ENCODE measurements around the gene CENPL.
"Not testable (repeated sequence)": the region's sequence is repeated elsewhere in the genome, so short reads cannot be mapped to it uniquely, and the experiment has no call there.

CENPL gene, protein sequence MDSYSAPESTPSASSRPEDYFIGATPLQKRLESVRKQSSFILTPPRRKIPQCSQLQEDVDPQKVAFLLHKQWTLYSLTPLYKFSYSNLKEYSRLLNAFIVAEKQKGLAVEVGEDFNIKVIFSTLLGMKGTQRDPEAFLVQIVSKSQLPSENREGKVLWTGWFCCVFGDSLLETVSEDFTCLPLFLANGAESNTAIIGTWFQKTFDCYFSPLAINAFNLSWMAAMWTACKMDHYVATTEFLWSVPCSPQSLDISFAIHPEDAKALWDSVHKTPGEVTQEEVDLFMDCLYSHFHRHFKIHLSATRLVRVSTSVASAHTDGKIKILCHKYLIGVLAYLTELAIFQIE

DNA sequence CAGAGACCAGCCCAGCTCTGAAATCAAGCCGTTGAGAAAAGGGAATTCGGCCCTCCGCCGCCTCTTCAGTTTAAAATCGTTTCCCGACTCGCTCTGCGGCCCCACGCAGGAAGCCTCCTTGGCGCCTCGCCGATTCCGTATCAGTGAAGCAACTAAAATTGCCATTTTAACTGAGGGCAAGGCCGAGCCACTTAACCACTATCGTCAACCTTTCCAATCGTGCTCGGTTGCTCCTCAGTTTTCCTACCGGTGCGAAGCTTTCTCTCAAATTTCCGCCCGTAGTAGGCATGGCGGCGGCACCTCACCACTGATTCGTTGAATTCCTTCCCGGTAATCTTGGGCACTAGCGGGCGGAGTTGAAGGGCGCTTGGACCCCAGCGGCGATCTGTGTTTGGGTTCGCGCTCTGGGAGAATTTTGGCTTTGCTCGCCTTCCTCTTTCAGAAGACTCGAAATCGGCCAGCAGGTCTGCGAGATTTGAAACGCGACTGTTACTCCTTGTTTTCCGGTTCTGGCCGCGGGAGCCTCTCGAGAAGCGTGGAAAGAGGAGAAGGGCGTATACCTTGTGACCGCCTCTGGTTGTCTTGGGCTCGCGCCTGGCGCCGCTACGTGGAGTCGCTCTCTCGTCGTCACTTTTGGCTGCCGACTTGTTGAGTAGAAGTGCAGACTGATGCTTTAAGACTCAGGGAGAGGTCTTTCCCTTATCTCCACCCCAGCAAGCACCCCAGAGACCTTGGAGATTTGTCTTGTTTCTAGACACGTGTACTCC is at the start of gene CENPL, which contains the start of gene DARS2:
CENPL (minus strand) TSS at position 569 of the 767 bp plus-strand sequence. CDS start 13,584 bp downstream, outside the sequence.
DARS2 (plus strand) TSS at position 359 of the 767 bp plus-strand sequence. CDS start 557 bp downstream, outside the sequence.
- DNase-seq, result peak; percentile 95

DNA sequence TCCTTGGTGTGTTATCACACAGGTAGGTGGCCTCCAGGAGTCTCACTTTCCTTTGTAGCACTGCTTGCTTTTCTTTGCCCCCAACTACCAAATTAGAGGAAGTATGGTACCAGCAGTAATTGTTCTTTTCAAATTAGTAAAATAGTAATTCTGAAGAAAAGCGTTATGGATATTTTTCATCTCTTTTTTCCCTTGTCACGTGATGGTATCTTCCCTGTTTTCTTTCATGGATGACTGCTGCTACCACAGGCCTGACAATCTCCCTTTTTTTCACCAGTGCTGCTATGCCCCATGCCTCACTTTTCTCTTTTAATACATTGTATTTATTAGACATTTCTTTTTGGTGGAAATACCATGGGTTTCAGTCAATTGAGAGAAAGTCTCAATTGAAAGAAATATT is 46.8 kb upstream of the CENPL start:
- DNase-seq, result no peak

DNA sequence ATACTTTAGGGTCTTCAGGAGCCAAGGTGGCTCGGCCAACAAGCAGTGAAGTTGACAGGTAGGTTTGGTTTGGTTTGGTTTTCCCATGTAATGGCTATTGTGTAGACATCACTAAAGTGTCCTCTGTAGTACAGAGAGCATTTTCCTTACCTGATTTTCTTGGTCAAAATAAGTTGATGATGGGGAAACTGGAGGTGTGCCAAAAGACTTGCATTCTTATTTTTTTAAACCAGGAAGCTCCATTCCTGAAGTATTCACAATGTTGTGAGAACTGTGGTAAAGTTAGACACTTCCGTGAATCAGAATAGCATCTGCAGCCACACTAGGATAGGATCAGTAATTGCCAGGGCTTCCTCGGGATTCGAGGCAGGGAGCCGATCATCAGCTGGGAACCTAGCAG is 46.4 kb upstream of the CENPL start:
- no peak for DNase-seq

DNA sequence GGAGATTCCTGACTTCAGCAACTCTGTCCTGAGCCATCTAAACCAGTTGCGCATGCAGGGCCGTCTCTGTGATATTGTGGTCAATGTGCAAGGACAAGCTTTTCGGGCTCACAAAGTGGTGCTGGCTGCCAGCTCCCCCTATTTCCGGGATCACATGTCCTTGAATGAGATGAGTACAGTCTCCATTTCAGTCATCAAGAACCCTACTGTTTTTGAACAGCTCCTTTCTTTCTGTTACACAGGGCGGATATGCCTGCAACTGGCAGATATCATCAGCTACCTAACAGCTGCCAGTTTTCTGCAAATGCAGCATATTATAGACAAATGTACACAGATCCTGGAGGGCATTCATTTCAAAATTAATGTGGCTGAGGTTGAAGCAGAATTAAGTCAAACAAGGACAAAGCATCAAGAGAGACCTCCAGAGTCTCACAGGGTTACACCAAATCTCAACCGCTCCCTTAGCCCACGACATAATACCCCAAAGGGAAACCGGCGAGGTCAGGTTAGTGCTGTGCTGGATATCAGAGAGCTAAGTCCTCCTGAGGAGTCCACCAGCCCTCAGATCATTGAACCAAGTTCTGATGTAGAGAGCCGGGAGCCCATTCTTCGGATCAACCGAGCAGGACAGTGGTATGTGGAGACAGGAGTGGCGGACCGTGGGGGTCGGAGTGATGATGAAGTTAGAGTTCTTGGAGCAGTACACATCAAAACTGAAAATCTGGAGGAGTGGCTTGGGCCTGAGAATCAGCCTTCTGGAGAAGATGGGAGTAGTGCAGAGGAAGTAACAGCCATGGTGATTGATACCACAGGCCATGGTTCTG is 45.8 kb upstream of the CENPL start:
- DNase-seq, result no peak

DNA sequence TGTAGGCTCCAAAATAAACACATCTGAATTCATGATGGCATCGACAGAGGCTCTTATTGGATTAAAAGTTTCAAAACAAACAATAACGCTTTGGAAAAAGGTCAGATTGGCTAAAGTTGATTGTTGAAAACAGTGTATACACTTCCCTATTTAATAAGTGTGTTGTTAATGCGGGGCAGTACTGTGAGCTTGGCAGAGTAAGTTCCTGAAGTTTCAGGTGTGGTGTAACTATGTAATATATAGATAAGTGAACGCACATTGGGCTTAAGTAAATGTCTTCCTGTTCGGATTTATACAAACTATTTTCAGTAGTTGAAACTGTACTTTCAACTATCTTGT is 44.3 kb upstream of the CENPL start:
- no peak for DNase-seq

DNA sequence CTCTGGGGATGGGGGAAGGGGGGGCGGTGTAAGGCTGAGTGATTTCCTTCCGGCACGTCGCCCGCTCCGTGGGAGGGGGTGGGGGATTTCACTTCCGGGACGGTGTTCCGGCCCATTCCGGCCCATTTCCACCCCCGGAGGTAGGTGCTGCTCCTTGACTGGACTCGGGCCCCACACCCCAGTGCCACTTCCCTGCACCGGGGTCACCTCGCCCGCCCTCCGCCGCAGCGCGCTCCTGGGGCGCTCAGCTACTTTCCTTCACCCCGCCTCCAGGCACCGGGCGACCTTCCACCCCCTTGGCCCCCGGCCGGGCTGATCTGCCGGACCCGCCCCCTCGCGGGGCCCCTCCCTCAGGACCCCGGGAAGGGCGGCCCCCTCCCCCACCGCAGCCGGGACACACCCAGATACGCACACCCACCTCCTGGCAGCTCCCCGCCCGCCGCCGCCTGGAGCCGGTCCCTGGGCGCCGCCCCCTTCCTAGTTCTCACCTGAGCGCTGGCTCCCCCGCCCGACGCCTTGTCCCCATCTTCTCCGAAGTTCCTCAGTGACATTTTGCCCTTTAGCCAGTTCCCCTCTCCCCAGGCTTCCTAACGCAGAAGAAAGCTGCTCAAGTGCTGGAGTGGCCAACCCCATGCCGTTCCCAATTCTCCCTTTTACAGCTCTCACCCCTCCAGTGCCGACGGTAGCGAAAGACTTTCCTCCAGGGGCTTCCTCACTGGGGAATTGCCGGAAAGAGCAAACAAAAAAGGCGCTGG is 43.8 kb upstream of the CENPL start, which contains the start of gene ZBTB37:
ZBTB37 (plus strand) TSS at position 115 of the 755 bp plus-strand sequence. CDS start 1,846 bp downstream, outside the sequence.
- DNase-seq, result peak; percentile 51

DNA sequence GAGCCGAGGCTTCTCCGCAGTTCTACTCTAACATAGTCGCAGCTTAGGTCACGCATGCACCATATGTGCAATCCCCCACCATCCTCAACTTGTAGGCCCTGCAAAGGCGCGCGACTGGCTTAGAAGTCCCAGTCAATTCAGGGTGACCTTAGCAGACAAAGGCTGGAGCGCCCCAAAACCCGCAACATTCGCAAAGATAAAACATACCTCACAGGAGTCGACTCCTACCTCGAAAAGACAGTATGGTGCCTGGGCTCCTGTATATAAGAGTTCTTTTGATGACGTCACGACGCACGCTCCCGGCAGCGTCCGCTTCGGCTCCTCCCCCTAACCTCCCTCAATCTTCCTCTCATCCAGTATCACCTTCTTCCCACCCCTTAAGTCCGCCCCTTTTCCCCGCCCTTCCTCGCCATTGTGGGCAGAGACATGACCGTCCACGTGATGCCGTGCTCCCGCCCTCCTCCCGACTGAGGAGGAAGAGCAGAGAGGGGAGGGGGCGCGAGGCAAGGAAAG is 43.1 kb upstream of the CENPL start, which contains the start of gene GAS5:
GAS5 (minus strand) TSS at position 237 of the 513 bp plus-strand sequence.
- peak; percentile 98 for DNase-seq

DNA sequence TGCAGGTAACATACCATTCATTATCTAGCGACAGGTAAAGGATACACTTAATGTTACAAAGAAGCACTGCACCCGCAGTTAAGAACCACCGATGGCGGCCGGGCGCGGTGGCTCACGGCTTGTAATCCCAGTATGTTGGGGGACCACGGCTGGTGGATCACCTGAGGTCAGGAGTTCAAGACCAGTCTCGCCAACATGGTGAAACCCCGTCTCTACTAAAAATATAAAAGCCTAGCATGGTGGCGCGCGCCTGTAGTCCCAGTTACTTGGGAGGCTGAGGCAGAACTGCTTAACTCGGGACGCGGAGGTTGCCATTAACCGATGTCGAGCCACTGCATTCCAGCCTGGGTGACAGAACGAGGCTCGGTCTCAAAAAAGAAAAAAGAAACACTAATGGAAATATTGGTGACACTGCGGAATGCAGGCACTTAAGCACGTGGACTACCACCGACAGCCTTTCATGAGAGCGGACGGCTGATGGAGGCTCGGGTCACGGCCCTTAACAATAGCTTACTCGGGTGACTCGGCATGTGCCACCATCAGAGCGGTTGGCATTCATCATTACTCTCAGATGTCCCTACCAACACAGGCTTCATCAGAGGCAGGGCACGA is 42.6 kb upstream of the CENPL start:
- no peak for DNase-seq

DNA sequence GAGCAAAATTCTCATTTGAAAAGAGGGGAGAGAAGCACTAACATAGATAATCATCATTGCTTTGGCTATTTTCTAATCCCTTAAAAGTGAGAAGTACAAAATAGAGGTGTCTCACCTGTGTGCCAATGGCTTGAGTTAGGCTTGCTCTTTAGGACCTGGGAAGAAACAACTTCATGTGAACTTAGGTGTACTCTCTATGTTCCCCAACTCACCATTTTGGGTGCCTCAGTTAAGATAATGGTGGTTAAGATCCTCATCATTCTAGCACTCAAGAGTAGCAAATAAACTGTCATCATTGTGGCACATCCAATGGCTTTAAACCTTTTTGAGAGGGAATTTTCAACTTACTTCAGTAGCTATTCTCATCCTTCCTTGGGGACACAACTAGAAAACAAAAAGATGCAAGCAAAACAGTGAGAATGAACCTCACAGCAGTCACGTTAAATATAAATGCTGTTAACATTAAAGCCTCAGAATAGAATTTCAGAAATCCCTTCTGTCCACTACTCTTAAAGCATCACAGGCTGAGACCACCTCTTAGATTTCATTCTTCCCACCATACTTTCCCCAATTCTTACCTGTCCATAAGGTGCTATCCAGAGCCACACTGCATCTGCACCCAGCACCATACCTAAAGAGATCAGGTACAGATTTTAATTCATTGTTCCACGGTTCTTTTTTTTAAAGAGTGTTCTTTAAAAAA is 41.9 kb upstream of the CENPL start:
- DNase-seq, result no peak

DNA sequence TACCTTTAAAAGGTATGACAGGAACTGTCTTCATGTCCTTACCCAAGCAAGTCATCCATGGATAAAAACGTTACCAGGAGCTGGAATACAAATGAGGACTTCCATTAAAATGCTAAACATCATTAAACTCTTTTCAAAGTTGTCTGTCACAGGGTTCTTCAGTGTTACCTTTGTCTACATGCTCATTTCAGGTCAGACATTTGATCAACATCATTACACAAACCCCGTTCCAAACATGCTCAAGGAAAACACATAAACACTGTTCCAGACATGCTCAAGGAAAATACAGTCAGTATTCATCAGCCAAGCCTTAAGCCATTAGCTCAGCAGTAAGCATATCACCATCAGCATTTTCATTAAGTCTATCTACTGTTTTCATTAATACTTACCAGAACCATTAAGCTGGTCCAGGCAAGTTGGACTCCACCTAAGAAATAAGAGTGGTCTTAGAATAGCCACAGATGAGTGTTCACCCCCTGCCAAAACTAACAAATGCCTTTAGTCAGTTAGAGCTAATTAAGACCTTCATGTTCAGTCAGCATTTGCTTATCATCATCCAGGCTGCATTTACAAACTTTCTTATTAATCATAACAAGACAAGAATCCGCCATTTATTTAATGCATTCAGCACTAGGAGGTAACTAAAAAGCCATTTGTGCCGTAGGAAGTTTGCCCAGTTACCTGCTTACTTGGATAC is 40.9 kb upstream of the CENPL start:
- no peak for DNase-seq

DNA sequence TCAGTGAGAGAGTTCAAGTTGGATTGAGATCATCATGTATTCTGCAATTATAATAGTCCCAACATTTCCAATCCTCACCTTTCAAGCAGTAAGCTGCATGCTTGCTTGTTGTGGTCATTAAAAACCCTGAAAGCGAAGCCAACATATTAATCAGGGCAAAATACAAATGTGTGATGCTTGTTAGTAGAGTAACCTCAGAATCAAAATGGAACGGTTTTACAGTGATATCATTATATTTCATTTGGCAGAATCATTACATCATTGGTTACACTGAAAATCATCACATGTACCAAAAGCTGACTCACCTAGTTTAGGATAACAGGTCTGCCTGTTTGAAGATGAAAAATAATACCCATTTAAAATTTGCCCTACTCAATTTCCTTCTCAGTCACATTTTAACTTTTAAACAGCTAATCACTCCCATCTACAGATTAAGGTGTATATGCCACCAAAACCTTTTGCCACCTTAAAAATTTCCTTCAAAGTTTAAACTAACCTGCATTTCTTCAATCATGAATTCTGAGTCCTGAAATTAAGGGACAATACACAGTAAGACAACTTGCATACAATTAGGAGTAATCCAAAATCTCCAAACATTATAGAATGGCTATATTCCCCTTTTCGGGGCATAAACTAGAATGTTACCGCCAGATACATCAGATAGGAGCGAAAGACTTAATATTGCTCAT is 39.6 kb upstream of the CENPL start:
- DNase-seq, result no peak

DNA sequence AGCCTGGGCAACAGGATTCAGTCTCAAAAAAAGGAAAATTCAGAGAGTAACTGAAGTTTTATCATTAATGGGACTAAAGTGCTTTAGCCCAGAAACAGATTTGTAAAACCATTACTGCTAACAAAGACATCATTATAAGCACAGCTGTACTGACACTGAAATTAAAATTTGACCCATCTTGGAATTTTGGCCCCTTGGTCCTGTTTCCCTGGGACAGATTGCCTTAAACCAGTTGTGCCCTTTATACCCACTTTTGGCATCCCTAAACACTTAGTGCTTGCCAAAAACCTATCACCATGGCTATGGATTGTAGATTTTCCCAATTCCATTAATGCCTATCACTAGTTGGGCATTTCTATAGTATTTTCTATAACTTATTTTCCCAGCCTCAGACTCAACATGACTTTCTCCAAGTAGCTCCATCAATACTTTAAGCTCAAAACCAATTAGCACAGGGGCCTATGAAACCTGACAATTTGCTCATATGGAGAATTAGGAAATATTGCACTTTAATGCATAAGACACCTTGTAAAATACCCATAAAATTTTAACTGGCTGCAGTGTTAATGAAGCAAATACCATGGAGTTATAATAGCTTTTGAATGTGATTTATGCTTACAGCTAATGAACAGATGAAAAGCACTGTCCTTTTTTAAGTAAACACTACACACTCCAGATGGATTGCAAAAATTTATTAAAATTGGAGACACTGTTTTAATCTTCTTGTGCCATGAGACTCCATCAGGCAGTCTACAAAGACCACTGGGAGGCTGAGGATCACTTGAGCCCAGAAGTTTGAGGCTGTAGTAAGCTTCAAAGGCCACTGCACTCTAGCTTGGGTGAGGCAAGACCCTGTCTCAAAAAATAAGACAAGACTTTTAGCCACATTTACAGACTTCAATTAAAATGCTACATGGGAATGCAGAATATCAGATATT is 38.8 kb upstream of the CENPL start:
- no peak for DNase-seq

DNA sequence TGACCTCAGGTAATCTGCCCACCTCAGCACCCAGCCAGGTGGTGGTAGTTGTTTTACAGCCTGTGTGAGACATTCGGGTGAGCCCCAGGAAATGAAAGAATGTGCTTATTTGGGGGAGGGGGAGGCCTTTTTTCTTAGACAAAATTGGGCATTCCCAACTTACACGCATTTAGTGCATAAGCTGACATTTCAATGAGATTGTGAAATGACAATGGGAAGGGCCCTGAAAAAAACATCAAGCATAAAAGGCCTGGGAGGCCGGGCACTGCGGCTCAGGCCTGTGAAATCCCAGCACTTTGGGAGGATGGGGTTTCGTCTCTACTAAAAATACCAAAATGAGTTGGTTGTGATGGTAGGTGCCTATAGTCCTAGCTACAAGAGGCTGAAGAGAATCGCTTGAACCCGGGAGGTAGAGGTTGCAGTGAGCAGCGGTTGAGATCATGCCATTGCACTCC is 38.1 kb upstream of the CENPL start:
- DNase-seq, result no peak

DNA sequence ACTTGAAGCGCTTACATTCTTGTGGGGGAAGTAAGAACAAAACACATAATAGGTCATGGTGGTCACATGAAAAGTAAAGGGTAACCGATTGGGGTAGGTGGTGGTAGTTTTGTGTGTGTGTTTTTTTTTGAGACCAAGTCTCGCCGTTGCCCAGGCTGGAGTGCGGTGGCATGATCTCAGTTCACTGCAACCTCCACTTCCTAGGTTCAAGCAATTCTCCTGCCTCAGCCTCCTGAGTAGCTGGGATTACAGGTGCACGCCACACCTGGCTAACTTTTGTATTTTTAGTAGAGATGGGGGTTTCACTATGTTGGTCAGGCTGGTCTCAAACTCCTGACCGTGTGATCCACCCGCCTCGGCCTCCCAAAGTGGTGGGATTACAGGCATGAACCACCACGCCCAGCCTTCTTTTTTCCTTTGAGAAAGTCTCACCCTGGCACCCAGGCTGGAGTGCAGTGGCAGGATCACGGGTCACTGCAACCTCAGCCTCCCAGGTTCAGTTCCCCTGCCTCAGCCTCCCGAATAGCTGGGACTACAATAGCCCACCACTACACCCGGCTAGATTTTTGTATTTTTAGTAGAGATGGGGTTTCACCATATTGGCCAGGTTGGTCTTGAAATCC is 37.6 kb upstream of the CENPL start:
- not testable (repeated sequence) for DNase-seq

DNA sequence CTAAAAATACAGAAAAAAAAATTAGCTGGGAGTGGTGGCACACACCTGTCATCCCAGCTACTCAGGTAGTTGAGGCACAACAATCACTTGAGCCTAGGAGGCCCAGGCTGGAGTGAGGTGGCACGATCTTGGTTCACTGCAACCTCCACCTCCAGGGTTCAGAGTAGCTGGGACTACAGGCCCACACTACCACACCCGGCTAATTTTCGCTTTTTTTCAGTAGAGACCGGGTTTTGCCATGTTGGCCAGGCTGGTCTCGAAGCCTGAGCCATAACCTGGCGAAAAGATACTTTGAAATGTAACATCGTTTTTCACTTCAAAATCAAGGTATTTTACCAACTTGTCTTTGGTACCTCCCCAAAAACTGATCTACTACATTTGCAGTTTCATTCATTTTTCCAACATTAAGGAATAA is 37.1 kb upstream of the CENPL start:
- no peak for DNase-seq

DNA sequence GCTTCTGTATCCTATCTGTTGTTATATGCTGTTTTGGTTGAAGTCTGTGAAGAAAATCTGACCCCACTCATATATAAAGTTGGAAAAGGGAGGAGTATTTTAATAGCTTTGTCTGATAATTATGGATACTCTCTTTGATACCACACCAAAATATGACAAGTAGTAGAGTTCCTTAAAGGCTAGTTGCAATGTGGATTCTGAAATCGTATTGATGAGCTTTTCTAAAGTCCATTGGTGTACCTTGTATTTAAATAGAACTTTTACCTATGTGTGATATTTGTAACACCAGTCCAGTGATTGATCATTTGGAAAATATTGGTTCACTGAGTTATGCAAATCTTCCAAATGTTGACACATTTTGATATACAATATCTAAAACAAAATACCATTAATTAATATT is 35.4 kb upstream of the CENPL start:
- no peak for DNase-seq

DNA sequence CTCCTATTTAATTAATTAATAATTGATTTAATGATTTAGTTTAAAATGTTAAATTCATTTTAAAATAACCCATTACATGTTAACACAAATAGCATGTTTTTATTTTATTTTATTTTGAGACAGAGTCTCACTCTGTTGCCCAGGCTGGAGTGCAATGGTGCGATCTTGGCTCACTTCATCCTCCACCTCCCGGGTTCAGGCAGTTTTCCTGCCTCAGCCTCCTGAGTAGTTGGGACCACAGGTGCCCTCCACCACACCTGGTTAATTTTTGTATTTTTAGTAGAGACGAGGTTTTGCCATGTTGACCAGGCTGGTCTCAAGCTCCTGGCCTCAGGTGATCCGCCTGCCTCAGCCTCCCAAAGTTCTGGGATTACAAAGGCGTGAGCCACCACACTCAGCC is 34.9 kb upstream of the CENPL start:
- not testable (repeated sequence) for DNase-seq

DNA sequence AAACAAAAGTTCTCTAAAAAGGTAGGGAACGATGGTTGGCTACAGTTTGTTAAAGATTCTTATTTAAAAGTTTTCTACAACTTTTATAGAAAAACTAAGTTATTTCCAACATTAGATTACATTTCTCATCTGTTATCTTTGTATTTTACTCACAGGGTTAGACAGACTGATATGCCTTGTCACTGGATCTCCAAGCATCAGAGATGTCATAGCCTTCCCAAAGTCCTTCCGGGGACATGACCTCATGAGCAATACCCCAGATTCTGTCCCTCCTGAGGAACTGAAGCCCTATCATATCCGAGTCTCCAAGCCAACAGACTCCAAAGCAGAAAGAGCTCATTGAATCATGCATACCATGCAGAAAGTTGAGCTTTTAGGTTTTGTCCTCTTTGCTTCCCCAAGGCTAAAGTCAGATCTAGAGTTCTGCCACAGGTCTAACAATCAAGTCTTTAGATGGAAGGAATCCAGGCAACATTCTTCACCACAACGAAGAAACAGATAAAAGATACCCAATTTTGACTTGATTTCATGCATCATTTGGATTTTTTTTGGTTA is 32.8 kb upstream of the CENPL start:
- DNase-seq, result no peak
